Stimulated activated CD4-positive, alpha-beta T cell treated with anti-CD3 and anti-CD28 coated beads, Interleukin-12 subunit alpha, Interleukin-12 subunit beta, amount 100 ng/mL, for 4 hours (primary cell): ENCODE results near the gene SPTBN5.
"Not testable (repeated sequence)": the region's sequence is repeated elsewhere in the genome, so short reads cannot be mapped to it uniquely, and the experiment has no call there.

Experiments
- DNase-seq: peaks from one replicate; pipeline ENCODE4 v3.0.0-alpha.2; 2020

The SPTBN5 gene

GRCh38 chr15:41843571-41843970 is 50.3 kb downstream of the SPTBN5 start:
- no peak for DNase-seq

- no peak for DNase-seq
Measured at GRCh38 chr15:41842229-41842628, 51.6 kb downstream of the SPTBN5 start.

- no peak for DNase-seq
Measured at GRCh38 chr15:41841131-41841530, 52.7 kb downstream of the SPTBN5 start.

DNA sequence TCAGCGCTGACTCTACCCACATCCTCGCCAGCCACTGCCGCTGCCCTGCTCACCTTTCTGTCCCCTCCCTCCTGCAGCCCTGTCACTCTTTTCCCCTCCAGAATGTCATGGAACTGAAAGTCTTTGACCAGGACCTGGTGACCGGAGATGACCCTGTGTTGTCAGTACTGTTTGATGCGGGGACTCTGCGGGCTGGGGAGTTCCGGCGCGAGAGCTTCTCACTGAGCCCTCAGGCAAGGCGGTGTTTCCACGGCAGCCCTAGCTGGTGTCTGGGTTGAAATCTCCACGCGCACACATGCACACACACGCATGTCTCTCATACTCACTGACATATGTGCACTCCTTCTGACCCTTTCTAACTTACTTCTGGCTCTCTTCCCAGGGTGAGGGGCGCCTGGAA is 53.2 kb downstream of the SPTBN5 start:
- DNase-seq: no peak

DNA sequence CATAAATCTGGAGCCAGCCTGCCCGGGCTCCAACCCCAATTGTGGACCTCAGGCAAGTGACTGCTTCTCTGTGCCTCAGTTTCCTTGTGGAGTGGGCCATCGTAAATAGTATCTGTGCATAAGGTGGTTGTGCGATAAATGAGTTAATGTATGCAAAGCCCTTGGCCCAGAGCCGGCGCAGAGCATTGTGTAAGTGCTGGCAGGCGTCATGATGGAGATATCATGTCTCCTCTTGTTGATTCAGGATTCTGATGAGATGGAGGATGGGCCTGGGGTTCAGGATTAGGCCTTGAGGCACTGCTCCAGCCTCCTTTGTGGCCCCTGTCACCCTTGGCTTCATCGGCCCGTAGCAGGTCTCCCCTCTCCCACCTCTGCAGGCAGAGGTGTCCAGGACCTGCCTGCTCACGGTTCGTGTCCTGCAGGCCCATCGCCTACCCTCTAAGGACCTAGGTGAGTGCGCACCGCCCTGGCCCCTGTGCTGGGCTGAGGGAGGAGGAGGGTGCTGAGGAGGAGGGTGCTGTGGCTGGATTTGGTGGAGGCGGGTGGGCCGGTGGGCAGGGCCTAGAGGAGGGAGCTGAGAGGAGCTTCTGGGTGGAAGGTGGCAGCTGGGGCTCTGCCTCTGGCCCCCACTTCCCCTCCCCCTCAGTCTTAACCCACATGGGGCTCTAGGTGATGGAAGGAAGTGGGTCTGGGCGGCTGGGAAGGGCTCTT is 53.9 kb downstream of the SPTBN5 start:
- no peak for DNase-seq

GRCh38 chr15:41838400-41838897 is 55.4 kb downstream of the SPTBN5 start, which contains the start of gene PLA2G4B:
PLA2G4B (plus strand) TSS chr15:41838847; CDS start chr15:41838914, 67 bp downstream.
- DNase-seq: no peak

- no peak for DNase-seq
Measured at GRCh38 chr15:41836713-41837454, 57.0 kb downstream of the SPTBN5 start.

- no peak for DNase-seq
Measured at GRCh38 chr15:41836073-41836472, 57.8 kb downstream of the SPTBN5 start.

GRCh38 chr15:41834096-41834495 is 59.8 kb downstream of the SPTBN5 start:
- no peak for DNase-seq

GRCh38 chr15:41832875-41833274 is 61.0 kb downstream of the SPTBN5 start:
- DNase-seq: no peak

- DNase-seq: no peak
Measured at GRCh38 chr15:41832208-41832607, 61.6 kb downstream of the SPTBN5 start.

GRCh38 chr15:41831291-41831690 is 62.6 kb downstream of the SPTBN5 start:
- not testable (repeated sequence) for DNase-seq

DNA sequence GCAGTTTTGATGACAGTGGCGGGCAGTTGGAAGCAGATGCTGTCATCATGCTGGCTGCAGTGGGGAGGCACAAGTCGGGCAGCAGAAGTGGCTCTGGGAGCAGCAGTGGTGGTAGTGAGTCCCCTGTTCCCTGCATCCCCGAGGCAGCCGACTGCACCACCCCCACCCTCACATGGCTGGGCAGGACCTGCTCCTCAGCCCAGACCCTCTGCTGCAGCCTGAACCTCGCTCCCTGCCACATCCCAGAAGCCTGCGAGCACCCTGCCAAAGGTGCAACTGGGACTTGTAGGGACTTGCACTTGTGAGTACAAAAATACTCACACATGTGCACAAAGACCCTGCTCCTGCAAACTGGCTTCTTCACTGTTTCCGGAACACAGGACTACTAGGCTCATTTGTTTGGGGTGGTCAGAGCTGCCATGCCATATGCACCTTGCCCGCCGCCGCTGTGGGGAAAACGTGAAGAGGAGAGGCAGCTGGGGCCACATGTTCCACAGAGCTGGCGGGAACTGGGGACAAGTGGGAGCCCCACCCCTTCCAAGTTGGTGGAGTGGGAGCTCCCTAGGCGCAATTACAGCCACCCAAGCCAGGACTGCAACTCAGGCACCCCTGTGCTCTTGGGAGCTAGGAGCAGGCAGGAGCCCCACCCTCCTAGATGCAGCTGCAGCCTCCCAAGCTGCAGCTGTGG is 63.8 kb downstream of the SPTBN5 start:
- DNase-seq: no peak

DNA sequence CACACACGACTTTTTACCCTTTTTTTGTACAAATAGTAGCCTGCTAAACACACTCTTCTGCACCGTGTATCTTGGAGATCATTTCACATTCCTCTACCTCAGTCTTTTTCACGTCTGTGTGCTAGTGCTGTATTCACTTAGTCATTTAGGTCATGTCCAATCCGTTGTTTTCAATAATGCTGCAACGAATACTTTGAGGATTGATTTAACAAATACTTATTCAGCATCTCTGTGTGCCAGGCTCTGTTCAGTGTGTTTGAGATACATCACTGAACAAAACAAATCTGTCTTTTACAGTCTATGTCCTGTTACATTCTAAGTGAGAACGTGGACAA is 65.1 kb downstream of the SPTBN5 start:
- DNase-seq: no peak

DNA sequence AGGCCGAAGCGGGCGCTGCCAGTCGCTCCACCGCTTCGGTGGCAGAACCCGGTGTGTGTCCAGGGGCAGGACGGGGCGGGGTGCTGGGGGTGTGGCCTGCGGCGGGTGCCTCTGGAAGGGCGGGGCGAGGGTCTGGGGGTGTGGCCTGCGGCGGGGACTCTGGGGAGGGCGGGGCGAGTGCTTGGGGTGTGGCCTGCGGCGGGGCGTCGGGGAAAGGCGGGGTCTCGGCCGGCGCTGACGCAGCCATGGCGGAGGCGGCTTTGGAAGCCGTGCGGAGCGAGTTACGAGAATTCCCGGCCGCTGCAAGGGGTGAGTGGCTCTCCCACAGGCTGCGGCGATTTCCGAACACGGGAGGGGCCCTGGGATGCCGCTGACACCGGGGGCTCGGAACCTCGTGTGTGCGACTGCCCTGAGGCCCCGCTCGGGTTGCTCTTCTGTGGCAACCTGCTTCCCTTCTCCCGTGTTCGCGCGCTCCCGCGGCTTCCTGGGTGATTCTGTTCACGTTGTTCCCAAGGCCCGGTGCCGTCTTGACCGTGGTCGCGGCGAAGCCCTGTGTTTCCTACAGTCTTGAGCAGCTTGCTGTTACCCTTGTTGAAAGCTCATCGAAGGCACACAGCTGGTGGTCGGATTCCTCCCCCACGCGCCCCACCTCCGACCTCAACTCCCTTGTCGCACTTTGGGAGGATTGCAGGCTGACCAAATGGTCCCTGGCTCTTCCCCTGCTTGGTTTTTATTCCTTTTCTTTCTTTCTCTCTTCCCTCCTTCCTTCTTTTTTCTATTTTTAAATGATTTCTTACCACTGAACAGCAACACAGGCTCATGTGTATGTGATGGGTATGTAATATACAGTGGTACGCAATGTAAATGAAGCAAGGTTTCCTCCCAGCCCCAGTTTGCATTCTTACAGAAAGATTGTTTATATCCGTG is 65.7 kb downstream of the SPTBN5 start, which contains the start of gene JMJD7:
Gene JMJD7 (plus strand): TSS at position 213 of the 927 bp plus-strand sequence. CDS start 33 bp downstream, at position 246.
- DNase-seq: peak; percentile 98

GRCh38 chr15:41827290-41827879 is 66.5 kb downstream of the SPTBN5 start:
- peak; percentile 19 for DNase-seq

GRCh38 chr15:41825572-41826535 is 68.0 kb downstream of the SPTBN5 start:
- DNase-seq: no peak

DNA sequence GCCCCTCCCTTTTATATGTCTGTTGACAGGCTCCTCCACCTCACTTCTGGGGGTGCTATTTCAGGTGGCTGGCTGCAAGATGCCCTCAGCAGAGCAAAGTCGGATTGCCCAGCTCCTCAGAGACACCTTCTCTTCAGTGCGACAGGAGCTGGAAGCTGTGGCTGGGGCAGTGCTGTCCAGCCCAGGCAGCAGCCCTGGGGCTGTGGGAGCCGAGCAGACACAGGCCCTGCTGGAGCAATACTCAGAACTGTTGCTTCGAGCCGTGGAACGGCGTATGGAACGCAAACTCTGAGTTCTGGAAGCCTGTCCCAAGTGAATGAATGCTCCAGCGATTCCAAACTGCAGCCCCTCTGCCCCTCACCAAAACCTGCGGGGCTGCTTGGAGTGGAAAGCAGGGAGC is 68.7 kb downstream of the SPTBN5 start:
- DNase-seq: no peak

- no peak for DNase-seq
Measured at GRCh38 chr15:41824062-41824745, 69.6 kb downstream of the SPTBN5 start.

- no peak for DNase-seq
Measured at GRCh38 chr15:41823502-41823901, 70.4 kb downstream of the SPTBN5 start.
